Mesangial cell (primary cell): ENCODE results near the gene UTP3. TPM values are rescaled to one million over a fixed set of nuclear protein-coding genes. Genes with fewer than 3 reads are reported as not detected.

Experiments
- total RNA-seq: library from RNA; depleted of rRNA; stranded (reverse); fragments of >200 nt; gene quantifications from 2 replicates; pipeline ENCODE4 v1.2.3, GENCODE V29; 2015

UTP3 gene, protein sequence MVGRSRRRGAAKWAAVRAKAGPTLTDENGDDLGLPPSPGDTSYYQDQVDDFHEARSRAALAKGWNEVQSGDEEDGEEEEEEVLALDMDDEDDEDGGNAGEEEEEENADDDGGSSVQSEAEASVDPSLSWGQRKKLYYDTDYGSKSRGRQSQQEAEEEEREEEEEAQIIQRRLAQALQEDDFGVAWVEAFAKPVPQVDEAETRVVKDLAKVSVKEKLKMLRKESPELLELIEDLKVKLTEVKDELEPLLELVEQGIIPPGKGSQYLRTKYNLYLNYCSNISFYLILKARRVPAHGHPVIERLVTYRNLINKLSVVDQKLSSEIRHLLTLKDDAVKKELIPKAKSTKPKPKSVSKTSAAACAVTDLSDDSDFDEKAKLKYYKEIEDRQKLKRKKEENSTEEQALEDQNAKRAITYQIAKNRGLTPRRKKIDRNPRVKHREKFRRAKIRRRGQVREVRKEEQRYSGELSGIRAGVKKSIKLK
- 11.4 and 11.9 TPM in 2 replicates for total RNA-seq

DNA sequence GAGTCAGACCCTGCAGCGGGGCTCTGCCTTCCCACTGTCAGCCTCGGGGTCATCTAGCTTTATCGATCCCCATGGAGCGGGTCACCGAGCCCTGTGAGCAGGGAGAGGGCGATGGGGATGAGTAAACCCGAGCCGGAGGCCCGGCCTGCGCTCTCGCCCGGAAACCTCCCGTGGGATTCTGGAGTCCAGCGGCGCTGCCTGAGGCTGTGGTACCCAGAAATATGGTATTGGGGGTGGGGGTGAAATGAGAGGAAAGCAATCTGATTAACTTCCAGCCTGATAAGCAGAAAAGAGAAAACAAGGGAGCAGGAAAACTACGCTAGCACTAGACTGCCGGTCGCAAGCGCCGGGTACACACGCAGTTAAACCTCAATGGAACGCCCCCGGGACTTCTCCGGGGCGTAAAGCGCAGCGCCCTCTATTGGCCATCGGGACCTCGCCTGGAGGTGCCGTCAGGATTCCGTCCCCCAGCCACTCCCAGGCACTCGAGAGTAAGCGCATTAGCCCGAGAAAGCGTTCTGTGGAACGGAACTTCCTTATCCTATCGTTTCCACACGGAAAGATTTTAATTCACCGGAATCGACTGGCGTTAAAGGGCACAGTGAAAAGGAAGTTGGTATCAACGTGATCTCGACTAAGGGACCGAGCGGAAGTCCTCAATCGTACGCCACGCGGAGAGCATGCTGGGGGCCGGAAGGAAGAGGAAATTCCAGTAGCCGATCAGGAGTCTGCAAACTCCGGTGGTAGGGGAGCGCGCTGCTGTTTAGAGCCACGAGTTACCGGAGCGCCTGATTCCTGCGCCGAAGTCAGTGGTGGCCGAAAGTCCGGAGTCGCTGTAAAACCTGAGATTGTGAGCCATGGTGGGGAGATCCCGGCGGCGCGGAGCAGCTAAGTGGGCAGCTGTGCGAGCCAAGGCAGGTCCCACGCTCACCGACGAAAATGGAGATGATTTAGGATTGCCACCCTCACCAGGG is at the start of gene UTP3:
UTP3 (plus strand) TSS at position 712 of the 974 bp plus-strand sequence; CDS start at position 858, 146 bp downstream.

DNA sequence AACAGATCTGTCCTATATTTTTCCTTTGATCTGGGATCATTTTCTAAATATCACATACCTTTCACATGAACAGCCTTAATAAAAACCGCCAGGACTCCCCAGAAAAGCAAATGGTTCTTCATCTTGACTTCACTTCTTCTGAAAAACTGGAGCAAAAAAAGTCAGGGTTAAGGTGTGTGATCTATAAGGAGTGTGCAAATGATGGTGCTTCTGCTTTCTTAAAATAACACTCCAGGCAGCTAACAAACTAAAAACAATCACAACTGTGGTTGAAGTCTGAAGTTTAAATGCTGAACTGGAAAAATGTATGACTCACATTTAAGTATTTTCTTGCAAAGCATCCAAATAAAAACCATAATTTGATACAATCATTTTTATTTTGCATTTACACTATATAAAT is 22.0 kb upstream of the UTP3 start, which contains the start of gene JCHAIN:
JCHAIN (minus strand) TSS at position 140 of the 400 bp plus-strand sequence; CDS start at position 122, 18 bp downstream.

DNA sequence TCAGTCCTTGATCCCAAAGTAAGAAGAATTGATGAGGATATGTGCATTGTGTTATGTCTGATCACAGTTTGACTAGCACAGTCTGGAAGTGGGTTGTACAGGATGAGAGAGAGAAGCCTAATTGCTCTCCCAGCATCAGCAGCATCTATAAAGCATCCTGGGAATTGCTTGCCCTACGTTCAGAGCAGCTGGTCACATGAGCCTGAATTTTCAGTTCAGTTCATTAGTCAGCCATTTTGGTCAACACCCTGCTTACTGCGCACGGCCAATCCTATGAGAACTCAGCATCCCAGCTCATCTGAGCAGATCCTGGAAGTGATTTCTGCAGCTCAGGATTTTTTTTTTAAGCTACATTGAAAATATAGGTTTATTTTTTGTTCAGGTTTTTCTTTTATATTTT is 33.4 kb downstream of the UTP3 start, which contains the start of gene RUFY3:
RUFY3 (plus strand) TSS at position 218 of the 400 bp plus-strand sequence. CDS start 610 bp downstream, outside the sequence.

Other genes with a start within 250 kb of the UTP3 start
- gene MUC7, start 216.3 kb upstream of the UTP3 start, total RNA-seq, result not detected in 2 replicates
- not detected in 2 replicates for gene AMTN, start 170.0 kb upstream of the UTP3 start, total RNA-seq
- not detected in 2 replicates for gene AMBN, start 96.3 kb upstream of the UTP3 start, total RNA-seq
- gene ENAM, start 59.8 kb upstream of the UTP3 start, total RNA-seq, result 0.89 TPM in 1 of 2 replicates, not detected in the other
- not detected in 2 replicates for gene JCHAIN, start 22.0 kb upstream of the UTP3 start, total RNA-seq
- gene RUFY3, start 33.4 kb downstream of the UTP3 start, total RNA-seq, result 15.0 and 19.0 TPM in 2 replicates
- 49.2 and 61.9 TPM in 2 replicates for gene GRSF1, start 151.4 kb downstream of the UTP3 start, total RNA-seq
- 5.9 and 9.1 TPM in 2 replicates for gene MOB1B, start 213.8 kb downstream of the UTP3 start, total RNA-seq